HS-27A (cell line): ENCODE measurements around the gene STRADA.

Experiments
- DNase-seq: peaks from one replicate; pipeline ENCODE4 v3.0.0-alpha.2; 2012; ENCODE audit warnings: low read depth, missing footprints

STRADA gene

GRCh38 chr17:63700528-63701455 lies 40.8 kb downstream of the STRADA start:
- DNase-seq = no peak

- DNase-seq = no peak
Measured at GRCh38 chr17:63699638-63700527, 41.7 kb downstream of the STRADA start, which contains the start of gene LIMD2. TSS of gene LIMD2 (minus strand) at chr17:63700125. CDS start at chr17:63699298, 827 bp downstream.

GRCh38 chr17:63698886-63699637 lies 42.5 kb downstream of the STRADA start:
- no peak for DNase-seq

- DNase-seq = no peak
Measured at GRCh38 chr17:63698381-63698885, 43.2 kb downstream of the STRADA start.

GRCh38 chr17:63697341-63698286 lies 44.0 kb downstream of the STRADA start:
- DNase-seq = no peak

- no peak for DNase-seq
Measured at GRCh38 chr17:63696381-63696961, 45.1 kb downstream of the STRADA start.

- no peak for DNase-seq
Measured at GRCh38 chr17:63695889-63696288, 45.7 kb downstream of the STRADA start.

- no peak for DNase-seq
Measured at GRCh38 chr17:63694950-63695773, 46.4 kb downstream of the STRADA start.

- no peak for DNase-seq
Measured at GRCh38 chr17:63694229-63694949, 47.2 kb downstream of the STRADA start.

GRCh38 chr17:63693411-63694113 lies 48.0 kb downstream of the STRADA start:
- no peak for DNase-seq

- DNase-seq = no peak
Measured at GRCh38 chr17:63692195-63692816, 49.3 kb downstream of the STRADA start.

GRCh38 chr17:63689479-63689878 lies 52.1 kb downstream of the STRADA start:
- DNase-seq = no peak

GRCh38 chr17:63688396-63689020 lies 53.1 kb downstream of the STRADA start:
- no peak for DNase-seq

GRCh38 chr17:63686138-63686685 lies 55.4 kb downstream of the STRADA start:
- no peak for DNase-seq

- DNase-seq = no peak
Measured at GRCh38 chr17:63685578-63685977, 56.0 kb downstream of the STRADA start.

- no peak for DNase-seq
Measured at GRCh38 chr17:63685041-63685440, 56.6 kb downstream of the STRADA start.

- no peak for DNase-seq
Measured at GRCh38 chr17:63682981-63683380, 58.6 kb downstream of the STRADA start.
